D721Med (cell line): ENCODE measurements around the gene IRX1.

Source experiments
- DNase-seq: peaks from one replicate; pipeline ENCODE4 v3.0.0; 2011; ENCODE audit warnings: low spot score; ENCODE audit not compliant: insufficient read length
- FAIRE-seq: peaks from 2 replicates; lab custom pipeline; 2011; peaks lifted over from hg19 to GRCh38; lab: Jason Lieb, UNC
- TF ChIP-seq, protein P1 (sequence below): IDR thresholded peaks from 2 replicates; pipeline ENCODE4 v1.5.1; 2012; ENCODE audit warnings: mild to moderate bottlenecking, control low read depth; ENCODE audit not compliant: insufficient read depth; ENCODE audit errors: missing control alignments

The IRX1 gene

GRCh38 chr5:3625626-3626025, 30.0 kb downstream of the IRX1 start:
- TF ChIP-seq, protein P1, sequence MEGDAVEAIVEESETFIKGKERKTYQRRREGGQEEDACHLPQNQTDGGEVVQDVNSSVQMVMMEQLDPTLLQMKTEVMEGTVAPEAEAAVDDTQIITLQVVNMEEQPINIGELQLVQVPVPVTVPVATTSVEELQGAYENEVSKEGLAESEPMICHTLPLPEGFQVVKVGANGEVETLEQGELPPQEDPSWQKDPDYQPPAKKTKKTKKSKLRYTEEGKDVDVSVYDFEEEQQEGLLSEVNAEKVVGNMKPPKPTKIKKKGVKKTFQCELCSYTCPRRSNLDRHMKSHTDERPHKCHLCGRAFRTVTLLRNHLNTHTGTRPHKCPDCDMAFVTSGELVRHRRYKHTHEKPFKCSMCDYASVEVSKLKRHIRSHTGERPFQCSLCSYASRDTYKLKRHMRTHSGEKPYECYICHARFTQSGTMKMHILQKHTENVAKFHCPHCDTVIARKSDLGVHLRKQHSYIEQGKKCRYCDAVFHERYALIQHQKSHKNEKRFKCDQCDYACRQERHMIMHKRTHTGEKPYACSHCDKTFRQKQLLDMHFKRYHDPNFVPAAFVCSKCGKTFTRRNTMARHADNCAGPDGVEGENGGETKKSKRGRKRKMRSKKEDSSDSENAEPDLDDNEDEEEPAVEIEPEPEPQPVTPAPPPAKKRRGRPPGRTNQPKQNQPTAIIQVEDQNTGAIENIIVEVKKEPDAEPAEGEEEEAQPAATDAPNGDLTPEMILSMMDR, result no peak
- FAIRE-seq, result no peak

GRCh38 chr5:3634061-3634460, 38.4 kb downstream of the IRX1 start:
- DNase-seq (no peak), FAIRE-seq (no peak)
- TF ChIP-seq, protein P1, result no peak

More at GRCh38 chr5:3625626-3626025, 30.0 kb downstream of the IRX1 start:
- no peak for DNase-seq

DNA sequence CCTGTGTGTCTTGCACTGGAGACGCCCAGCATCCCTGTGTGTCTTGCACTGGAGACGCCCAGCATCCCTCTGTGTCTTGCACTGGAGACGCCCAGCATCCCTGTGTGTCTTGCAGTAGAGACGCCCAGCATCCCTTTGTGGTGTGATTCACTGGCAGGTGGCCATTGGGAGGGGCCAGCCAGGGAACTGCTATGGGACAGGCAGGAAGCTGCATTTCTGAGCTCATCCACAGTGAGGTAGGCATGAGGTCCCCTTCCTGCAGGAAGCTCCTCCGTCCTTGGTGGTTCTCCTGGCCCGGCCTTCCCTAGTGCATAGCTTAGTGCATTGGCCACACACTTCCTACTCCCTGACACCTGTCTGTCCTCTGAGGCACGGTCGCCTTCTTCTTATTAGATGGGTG, 43.5 kb downstream of the IRX1 start:
- no peak for FAIRE-seq
- TF ChIP-seq, protein P1, result no peak
- no peak for DNase-seq

DNA sequence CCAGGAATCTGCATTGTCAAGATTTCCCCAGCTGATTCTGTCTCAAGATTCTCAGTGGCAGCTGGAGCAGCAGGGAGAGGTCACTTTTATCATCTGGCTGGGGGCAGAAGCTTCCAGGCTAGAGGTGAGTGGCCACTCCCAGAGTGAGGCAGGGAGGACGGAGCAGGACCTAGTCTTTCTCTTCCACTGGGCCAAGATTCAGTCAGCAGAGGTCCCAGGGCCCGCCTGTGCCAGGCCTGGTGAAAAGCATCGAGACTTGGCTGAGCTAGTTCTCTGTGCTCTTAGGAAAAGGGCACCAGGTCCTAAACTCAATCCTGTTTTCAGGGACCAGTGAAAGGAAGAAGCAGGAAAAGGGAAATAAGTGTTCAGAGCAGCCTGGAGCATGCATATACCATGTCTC, 46.6 kb downstream of the IRX1 start:
- DNase-seq (no peak), FAIRE-seq (no peak)
- TF ChIP-seq, protein P1, result no peak

DNA sequence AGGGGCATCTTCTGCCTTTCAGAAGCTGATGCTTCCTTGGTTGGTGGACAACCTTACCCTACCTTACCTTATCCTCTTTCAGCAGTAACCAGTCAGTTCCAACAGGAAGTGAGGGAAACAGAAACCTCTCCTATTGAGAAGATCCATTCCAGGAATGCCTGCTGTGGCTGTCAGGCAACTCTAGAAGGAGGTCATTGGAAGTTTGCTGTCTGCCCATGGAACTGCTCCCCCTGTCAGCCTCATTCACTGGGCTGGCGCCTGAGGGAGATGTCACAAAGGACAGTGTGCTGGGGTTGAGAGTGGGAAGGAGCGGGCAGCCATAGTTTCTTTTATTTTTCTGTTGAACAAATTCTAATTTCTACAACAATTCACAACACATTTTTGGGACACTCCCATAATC, 54.7 kb downstream of the IRX1 start:
- DNase-seq (no peak), FAIRE-seq (no peak)
- TF ChIP-seq, protein P1, result no peak

GRCh38 chr5:3650868-3651267, 55.2 kb downstream of the IRX1 start:
- TF ChIP-seq, protein P1, result no peak
- FAIRE-seq, result no peak

More at GRCh38 chr5:3650868-3651267, 55.2 kb downstream of the IRX1 start:
- no peak for DNase-seq
